Thoracic aorta (tissue), 2 donors: Measurements from ENCODE around the gene SPOCK1. TPM values are rescaled to one million over a fixed set of nuclear protein-coding genes. Genes with fewer than 3 reads are reported as not detected.

Experiments used
- ATAC-seq: fragments of 150-250 bp; one replicate; pipeline ENCODE4 v1.8.0; 2017; ENCODE audit warnings: low read depth; ENCODE audit not compliant: insufficient number of reproducible peaks, low FRiP score
- DNase-seq: peaks from one replicate; pipeline ENCODE4 v3.0.0-alpha.2; 2020; ENCODE audit warnings: low spot score
- H3K27ac ChIP-seq, 2 donors: fragments of 200-600 bp; sonication (generic); 1 replicate in 1 of 2; 2 replicates in 1 of 2; pipeline ENCODE4 v1.5.1; 2016; ENCODE audit warnings: mild to moderate bottlenecking in 2 of 2, moderate library complexity in 2 of 2
- H3K27me3 ChIP-seq: fragments of 200-600 bp; sonication (generic); replicated peaks from 2 replicates; pipeline ENCODE4 v1.6.0; 2016; ENCODE audit warnings: mild to moderate bottlenecking; ENCODE audit not compliant: insufficient read depth
- H3K36me3 ChIP-seq: fragments of 200-600 bp; sonication (generic); one replicate; pipeline ENCODE4 v1.5.1; 2016
- H3K4me1 ChIP-seq, 2 donors: fragments of 200-600 bp; sonication (generic); 1 replicate in 1 of 2; 2 replicates in 1 of 2; pipeline versions ENCODE4 v1.5.1 to v1.6.0; 2016; ENCODE audit warnings: low read depth in 2 of 2, mild to moderate bottlenecking in 1 of 2; ENCODE audit not compliant: control insufficient read depth in 1 of 2
- H3K4me3 ChIP-seq: fragments of 200-600 bp; sonication (generic); 2 replicates; pipeline ENCODE4 v1.5.1; 2016; ENCODE audit warnings: mild to moderate bottlenecking
- H3K9me3 ChIP-seq: fragments of 200-600 bp; sonication (generic); 2 replicates; pipeline ENCODE4 v1.5.1; 2016
- total RNA-seq, 2 donors: library from RNA; depleted of rRNA; stranded (reverse); fragments of >200 nt; gene quantifications; one replicate each; pipeline versions ENCODE4 v1.1.0 to v1.2.3, GENCODE V29; 2016
- TF ChIP-seq, protein P1 (sequence below): fragments of 200-600 bp; sonication (generic); IDR thresholded peaks from one replicate; pipeline ENCODE4 v1.5.1; 2019; ENCODE audit warnings: antibody characterized with exemption

SPOCK1 gene
- total RNA-seq, 2 donors from 2014 or later = 25.2 to 43.2 TPM

DNA sequence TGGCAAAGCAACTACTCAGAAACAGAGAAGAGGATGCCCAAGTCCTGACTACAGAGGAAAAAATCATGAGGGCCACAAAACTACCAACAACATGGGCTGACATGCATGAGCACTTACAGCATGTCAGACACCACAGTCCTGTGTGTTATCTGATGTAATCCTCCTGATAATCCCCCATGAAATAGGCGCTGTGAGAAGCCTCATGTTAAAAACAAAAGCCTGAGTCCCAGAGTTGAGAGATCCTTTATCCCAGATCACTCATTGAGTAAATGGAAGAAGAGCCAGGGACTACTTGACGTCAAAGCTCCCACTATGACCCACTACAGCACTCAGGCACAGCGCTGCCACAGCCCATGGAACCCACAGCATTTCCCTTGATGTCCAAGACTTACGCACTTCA is 7.2 kb upstream of the SPOCK1 start:
- TF ChIP-seq, protein P1, sequence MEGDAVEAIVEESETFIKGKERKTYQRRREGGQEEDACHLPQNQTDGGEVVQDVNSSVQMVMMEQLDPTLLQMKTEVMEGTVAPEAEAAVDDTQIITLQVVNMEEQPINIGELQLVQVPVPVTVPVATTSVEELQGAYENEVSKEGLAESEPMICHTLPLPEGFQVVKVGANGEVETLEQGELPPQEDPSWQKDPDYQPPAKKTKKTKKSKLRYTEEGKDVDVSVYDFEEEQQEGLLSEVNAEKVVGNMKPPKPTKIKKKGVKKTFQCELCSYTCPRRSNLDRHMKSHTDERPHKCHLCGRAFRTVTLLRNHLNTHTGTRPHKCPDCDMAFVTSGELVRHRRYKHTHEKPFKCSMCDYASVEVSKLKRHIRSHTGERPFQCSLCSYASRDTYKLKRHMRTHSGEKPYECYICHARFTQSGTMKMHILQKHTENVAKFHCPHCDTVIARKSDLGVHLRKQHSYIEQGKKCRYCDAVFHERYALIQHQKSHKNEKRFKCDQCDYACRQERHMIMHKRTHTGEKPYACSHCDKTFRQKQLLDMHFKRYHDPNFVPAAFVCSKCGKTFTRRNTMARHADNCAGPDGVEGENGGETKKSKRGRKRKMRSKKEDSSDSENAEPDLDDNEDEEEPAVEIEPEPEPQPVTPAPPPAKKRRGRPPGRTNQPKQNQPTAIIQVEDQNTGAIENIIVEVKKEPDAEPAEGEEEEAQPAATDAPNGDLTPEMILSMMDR = no peak
- no peak overlapping the region for H3K27ac ChIP-seq
- H3K36me3 ChIP-seq = no peaks in the 10 kb centered on the region
- no peak overlapping the region for H3K4me3 ChIP-seq
- H3K27me3 ChIP-seq = no peaks in the 10 kb centered on the region
- DNase-seq (no peak), ATAC-seq (no peak)
- no peaks in the 10 kb centered on the region for H3K9me3 ChIP-seq
- no peaks in the 10 kb centered on the region for H3K4me1 ChIP-seq

DNA sequence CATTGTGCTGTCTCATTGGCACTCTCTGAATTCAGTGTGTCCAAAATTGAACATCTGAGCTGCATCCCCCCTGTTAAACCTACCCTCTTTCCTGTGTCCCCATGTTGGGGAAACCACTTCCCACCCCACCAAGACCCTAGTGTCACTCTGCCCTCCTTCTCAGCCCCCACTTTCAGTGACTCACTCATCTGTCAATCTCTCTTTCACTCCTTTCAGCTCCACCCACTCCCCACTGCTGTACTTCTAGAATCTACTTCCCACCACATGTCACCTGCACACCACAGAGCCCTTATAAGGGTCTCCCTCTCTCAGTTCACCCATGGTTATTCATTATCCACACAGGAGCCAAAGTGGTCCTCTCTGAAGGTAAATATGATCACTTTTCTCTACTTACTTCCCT is 5.8 kb upstream of the SPOCK1 start:
- Histone ChIP-seq H3K4me1 (no peaks in the 10 kb centered on the region), H3K9me3 (no peaks in the 10 kb centered on the region), H3K36me3 (no peaks in the 10 kb centered on the region), H3K27ac (no peak overlapping the region), H3K4me3 (no peak overlapping the region), H3K27me3 (no peaks in the 10 kb centered on the region)
- DNase-seq (no peak), ATAC-seq (no peak)
- TF ChIP-seq, protein P1 = no peak

DNA sequence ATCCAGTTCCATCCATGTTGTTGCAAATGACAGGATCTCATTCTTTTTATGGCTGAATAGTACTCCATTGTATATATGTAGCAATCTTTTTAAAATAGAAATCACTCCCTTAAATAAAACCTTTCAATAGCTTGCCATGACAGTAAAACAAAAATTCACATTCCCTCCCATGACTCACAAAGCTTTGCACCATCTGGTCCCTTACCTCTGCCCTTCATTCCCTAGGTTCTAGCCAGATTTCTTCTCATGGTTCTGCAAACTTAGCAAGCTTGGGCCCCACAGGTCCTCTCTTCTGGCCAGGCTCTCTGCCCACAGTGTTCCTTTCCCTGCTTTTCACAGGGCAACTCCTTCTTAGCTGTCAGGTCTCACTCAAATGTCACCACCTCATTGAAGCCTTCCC is 4.3 kb upstream of the SPOCK1 start:
- no peaks in the 10 kb centered on the region for H3K36me3 ChIP-seq
- H3K9me3 ChIP-seq = no peaks in the 10 kb centered on the region
- ATAC-seq (no peak), DNase-seq (no peak)
- no peak overlapping the region for H3K4me3 ChIP-seq
- TF ChIP-seq, protein P1 = no peak
- H3K4me1 ChIP-seq = peaks cover 0 to 4% of the 10 kb centered on the region in 2 donors
- no peaks in the 10 kb centered on the region for H3K27me3 ChIP-seq
- H3K27ac ChIP-seq = no peak overlapping the region

DNA sequence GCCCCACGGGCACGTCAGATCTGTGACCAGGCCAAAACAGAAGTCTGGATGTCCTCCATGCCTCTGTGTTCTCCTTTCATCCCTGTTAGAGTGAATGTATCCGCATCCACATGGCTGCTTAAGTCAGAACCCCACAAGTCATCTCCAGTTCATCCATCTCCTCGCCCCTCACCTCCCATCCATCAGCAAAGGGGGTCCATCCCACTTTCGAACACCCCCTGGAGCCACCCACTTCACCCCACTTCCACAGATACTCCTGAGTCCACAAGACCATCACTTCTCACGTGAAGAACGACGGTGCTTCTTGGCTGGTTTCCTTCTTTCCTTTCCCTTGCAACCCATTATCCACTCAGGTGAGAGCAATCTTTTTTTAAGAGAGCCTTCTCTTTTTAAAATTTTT is 3.5 kb upstream of the SPOCK1 start:
- Histone ChIP-seq H3K9me3 (no peaks in the 10 kb centered on the region), H3K27ac (no peak overlapping the region), H3K4me1 (peaks cover 4 to 7% of the 10 kb centered on the region in 2 donors), H3K27me3 (no peaks in the 10 kb centered on the region), H3K36me3 (no peaks in the 10 kb centered on the region), H3K4me3 (no peak overlapping the region)
- DNase-seq (no peak), ATAC-seq (no peak)
- TF ChIP-seq, protein P1 = no peak

DNA sequence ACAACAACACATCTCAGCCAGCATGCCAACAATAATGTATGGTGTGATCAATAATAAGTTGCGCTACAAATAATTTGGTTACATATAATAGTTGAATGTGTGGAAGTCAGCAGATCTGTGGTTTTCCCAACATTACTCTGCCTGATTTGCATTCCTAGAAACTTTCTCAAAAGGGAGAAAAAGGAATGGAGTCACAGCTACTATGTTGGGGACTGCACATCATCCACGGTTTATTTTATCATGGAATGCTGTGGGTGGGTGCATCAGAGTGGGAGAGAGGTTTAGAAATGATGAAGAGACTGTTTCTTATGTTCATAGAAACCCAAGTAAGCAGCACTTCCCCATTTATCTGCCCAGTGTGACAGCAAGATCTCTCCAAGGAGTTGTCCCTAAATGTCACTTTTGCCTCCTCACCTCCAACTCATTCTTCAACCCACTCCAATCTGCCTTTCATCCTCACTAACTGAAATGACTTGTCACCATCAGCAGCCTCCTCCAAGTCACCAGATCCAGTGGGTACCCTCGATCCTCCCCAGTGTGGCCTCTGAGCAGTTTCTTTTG is 2.8 kb upstream of the SPOCK1 start:
- Histone ChIP-seq H3K4me3 (no peak overlapping the region), H3K4me1 (peaks cover 4 to 11% of the 10 kb centered on the region in 2 donors), H3K27ac (no peak overlapping the region), H3K36me3 (no peaks in the 10 kb centered on the region), H3K9me3 (no peaks in the 10 kb centered on the region), H3K27me3 (no peaks in the 10 kb centered on the region)
- DNase-seq (no peak), ATAC-seq (no peak)
- TF ChIP-seq, protein P1 = no peak
